HG02610 (cell line): Measurements from ENCODE around the gene PDLIM1.
A peak's percentile ranks its signal among the peaks of the same experiment; 100 is the strongest.
"Not testable (repeated sequence)": the region's sequence is repeated elsewhere in the genome, so short reads cannot be mapped to it uniquely, and the experiment has no call there.

Experiments
- ATAC-seq: cut with Tn5 transposase; IDR thresholded peaks from one replicate; pipeline ENCODE4 v1.9.1; 2021; ENCODE audit warnings: mild to moderate bottlenecking, moderate library complexity; ENCODE audit not compliant: unreplicated experiment

The PDLIM1 gene

DNA sequence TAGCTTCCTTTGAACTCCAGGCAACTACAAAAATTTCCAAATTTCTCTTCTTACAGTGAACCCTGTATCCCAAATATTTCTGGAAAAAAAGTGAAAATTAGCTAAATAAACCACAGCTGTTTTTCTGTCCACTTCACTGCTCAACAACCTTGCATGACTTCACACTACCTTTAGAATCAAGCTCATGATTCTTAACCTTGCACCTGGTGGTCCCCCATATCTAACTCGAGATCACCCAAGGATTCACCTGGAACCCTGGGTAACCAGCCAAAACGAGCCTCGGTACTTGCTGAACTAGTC is 47.5 kb downstream of the PDLIM1 start:
- ATAC-seq = no peak

DNA sequence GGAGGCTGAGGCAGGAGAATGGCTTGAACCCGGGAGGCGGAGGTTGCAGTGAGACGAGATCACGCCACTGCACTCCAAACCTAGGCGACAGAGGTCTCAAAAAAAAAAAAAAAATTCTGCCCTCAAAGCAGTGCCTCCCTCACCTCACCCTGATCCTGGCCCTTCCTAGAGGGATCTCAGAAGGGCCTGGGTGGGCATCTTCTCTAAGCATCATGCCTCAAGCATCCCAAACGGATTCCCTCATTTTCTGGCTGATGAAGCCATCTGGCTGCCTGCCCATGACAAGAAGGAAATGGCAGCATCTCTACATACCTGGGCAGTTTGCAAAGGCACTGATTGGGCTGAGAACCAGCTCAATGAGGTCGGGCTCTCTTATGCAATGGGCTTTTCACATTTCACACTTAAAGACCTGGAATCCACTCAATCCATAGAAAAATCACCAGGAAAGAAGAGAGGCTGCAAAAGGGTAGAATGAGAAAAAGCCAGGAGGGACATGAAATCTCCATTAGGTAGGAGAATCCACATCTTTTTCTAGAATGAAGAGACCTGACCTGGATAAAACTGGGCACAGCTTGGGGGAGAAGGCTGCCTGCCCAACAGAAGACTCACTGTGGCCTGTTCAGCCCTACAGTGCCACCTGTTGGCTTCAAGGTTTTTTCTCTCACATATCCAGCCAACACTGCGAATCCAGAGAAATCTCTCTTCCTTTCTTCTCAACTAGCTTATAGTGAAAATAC is 48.1 kb downstream of the PDLIM1 start:
- no peak for ATAC-seq

GRCh38 chr10:95241533-95241932 is 49.3 kb downstream of the PDLIM1 start:
- ATAC-seq = no peak

GRCh38 chr10:95240811-95241210 is 50.0 kb downstream of the PDLIM1 start:
- ATAC-seq = no peak

DNA sequence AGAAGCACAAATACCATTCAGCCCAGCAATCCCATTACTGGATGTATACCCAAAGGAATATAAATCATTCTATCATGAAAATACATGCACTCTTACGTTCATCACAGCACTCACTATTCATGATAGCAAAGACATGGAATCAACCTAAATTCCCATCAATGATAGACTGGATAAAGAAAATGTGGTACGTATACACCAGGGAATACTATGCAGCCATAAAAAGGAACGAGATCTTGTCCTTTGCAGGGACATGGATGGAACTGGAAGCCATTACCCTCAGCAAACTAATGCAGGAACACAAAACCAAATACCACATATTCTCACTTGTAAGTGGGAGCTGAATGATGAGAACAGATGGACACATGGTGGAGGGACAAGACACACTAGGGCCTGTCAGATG is 50.7 kb downstream of the PDLIM1 start:
- ATAC-seq = not testable (repeated sequence)

DNA sequence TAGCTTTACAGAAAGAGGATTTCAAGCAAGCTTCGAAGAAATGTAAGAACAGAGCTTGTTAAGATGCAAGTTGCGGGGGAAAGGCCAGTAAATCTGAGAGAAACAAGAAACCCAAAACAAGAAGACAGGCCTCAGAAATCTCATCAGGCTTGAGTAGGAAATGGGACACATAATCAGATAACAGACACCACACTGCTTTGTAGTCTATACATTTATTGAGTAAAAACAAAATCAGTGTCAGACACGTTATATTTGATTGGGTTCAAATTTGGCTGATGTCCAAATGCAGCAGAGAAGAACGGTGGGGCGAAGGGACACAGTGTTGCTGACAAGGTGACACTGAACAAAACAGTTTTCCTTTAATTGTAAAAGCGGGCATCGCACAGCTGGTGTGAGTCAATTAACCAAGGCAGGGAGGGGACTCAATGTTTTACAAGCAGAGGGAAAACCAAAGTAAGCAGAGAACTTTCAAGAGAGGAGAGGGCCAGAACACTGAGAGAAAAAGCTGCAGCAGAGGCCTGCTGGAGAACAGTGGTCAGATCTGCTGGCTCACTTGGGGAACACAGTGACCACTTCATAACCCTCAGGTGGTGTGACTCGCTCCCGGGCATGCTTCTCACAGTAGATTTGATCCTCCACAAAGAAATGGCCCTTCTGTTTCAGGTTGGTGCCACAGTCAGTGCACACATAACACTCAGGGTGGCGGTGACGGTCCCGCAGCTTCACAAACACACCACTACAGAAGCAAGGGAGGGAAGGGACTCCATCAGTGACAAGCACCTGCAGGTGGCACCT is 53.2 kb downstream of the PDLIM1 start:
- ATAC-seq = no peak

GRCh38 chr10:95236068-95236903 is 54.5 kb downstream of the PDLIM1 start:
- ATAC-seq = peak; percentile 96

DNA sequence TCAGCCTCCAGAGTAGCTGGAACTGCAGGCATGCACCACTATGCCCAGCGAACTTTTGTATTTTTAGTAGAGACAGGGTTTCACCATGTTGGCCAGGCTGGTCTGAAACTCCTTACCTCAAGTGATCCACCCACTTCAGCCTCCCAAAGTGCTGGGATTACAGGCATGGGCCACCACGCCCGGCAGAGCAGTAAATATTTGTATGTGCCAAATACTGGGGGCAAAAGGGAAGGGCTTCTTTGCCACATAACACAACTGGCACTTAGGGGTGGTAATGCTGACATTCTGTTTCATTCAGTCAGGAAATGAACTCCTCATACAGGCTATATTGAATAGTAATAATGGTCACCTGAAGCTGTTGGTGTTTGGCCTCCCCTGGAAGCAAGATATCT is 55.1 kb downstream of the PDLIM1 start:
- no peak for ATAC-seq

DNA sequence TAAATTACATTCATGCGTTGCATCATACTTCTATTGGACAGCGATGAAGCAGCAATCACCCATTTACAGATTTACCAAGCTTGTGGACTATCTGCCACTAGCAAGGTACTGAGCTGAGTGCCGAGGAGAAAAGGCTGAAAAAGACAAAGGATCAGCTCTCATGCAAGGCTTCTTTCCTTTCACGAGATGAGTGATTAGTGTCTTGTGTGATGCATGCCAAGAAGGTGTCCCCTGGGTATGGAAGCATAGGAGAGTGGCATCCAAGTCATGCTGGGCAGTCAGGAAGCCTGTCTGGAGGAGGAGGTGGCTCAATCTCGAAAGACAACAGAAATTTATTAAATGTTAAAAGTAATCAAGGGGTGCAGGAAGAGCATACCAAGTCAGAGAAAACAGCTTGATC is 55.9 kb downstream of the PDLIM1 start:
- ATAC-seq = no peak

DNA sequence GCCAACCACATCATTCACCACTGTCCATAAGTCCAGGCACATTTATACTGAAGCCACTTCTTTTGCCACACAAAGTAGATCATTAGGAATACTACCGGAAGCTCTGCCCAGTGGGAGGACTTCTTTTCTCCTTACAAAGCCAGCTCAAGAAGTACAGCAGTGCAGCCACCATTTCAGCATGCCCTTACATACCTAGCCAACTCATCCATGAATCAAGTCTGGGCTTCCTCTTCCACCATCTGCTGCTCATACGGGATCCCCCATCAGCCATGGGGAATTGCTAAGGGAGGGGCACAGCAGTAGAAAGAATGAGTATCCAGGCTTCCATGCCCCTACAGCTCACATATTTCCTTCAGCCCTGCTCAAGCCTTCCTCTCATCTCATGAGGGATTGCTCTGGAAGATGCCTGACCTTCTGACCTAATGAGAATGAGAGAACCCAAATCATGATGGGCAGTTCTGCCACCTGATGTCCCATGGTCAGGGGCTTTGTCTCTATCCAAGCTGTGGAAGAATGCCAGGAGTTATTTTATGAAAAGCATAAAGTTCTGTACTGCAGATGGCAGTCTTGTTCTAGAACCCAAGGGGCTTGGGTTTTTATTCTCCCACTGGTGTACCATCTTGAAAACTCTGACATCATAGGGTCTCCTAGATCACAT is 57.3 kb downstream of the PDLIM1 start:
- ATAC-seq = no peak

DNA sequence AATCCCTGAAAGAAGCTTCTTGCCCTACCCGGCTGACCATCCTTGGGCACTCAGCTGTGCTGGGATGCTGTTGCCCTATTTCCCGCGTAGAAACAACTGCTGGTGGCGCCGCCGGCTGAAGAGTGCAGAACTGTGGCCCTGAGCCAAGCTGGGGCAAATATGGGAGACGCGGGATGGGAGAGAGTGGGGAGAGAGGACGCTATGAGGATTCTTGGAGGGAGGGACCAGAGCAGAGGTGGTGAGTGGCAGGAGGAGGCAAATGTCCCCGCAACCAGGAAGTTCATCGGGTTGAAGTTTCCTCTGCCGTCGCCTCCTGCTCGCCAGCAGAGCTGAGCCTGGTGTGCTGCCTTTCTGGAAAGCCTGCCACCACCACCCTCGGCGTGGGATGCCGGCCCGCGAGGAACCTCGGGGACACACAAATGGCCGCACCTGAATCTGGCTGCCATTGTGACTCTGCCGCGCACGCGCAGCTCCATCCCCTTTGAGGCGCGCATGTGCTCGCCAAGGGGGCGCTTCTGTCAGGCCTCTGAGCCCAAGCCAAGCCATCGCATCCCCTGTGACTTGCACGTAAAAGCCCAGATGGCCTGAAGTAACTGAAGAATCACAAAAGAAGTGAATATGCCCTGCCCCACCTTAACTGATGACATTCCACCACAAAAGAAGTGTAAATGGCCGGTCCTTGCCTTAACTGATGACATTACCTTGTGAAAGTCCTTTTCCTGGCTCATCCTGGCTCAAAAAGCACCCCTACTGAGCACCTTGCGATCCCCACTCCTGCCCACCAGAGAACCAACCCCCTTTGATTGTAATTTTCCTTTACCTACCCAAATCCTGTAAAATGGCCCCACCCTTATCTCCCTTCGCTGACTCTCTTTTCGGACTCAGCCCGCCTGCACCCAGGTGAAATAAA is 59.9 kb downstream of the PDLIM1 start:
- not testable (repeated sequence) for ATAC-seq

DNA sequence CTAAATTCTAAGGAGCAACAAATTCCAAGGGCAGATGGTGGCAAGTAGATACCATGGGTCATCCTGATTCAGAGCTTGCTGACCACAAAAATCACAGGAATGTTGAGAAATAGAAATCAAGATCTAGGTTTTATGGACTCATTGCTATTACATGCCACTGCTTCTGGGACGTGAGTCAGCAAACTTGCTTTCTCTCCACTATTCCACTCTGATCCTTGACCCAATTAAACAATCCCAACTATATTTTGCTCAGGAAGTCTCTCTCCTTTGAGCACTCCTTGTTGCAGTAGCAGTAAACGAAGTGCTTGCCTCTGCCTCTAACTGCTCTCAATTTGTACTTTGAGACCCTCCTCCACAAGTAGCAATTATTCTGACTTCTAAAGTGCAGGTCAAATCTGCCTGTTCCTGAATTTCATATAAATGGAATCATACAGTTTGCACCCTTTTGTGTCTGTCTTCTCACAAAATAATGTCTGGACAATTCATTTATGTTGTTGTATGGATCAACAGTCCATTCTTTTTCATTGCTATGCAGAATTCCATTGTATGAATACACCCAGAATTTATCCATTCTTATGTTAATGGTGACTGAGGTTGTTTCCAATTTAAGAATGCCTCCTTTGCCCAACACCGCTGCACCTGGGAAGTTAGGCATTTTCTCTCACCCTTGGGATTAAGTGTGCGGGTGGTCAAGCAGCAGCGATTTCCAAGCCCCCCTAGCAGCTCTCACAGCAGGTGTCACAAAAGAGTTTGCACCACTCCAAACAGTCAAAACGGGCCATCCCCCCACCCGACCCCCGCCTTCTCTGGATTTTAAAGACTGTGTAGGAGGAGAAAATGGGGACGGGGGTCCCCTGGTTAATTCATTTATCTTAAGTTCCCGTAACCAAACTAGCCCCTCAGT is 60.8 kb downstream of the PDLIM1 start:
- no peak for ATAC-seq

- not testable (repeated sequence) for ATAC-seq
Observed at GRCh38 chr10:95228934-95229723, 61.7 kb downstream of the PDLIM1 start.

DNA sequence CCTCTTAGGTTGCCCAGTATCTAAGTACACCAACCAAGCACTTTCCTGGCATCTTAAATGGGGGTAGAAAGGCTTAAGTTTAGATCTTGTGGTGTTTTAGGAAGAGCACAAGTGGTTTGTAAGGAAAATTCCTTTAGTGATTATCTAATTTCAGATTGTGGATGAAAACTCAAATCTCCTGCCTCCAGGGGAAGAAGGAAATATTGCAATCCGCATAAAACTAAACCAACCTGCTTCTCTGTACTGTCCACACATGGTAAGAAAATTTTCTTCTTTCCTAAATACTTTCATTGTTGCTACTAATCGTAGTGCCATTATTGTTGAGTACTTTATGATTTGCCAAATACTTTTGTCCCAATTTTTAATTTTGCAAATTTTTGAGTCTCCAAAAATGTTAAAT is 65.7 kb downstream of the PDLIM1 start:
- no peak for ATAC-seq

- no peak for ATAC-seq
Observed at GRCh38 chr10:95221124-95221523, 69.7 kb downstream of the PDLIM1 start.

DNA sequence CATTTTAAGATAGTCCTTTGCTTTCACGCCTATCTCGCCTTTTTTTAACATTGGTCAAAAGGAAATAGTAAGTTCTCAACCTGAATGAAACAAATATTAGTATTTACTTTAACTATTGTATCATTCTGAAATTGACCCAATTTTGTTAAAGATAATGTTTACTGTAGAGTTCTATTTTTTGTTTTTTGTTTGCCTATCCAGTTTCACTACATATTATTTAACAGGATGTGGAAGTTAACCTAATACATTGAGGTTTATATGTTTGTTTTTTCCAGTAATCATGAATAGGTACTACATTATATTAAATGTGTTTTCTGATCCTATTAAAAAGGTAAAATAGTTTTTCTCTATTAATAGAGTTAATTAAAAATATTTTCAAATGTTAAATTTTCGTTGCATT is 70.3 kb downstream of the PDLIM1 start:
- no peak for ATAC-seq

GRCh38 chr10:95217476-95217875 is 73.3 kb downstream of the PDLIM1 start:
- no peak for ATAC-seq

- ATAC-seq = peak; percentile 95
Observed at GRCh38 chr10:95214793-95215192, 76.0 kb downstream of the PDLIM1 start.
